GM18526 (cell line): ENCODE measurements around the gene SUPT4H1.

ENCODE experiments used
- POLR2A ChIP-seq: IDR thresholded peaks from 3 replicates; pipeline ENCODE4 v1.6.1; 2011; ENCODE audit not compliant: insufficient read length; ENCODE audit errors: extremely low read depth

Gene SUPT4H1

GRCh38 chr17:58330538-58330996 lies 21.4 kb downstream of the SUPT4H1 start:
- TF ChIP-seq POLR2A = no peak

DNA sequence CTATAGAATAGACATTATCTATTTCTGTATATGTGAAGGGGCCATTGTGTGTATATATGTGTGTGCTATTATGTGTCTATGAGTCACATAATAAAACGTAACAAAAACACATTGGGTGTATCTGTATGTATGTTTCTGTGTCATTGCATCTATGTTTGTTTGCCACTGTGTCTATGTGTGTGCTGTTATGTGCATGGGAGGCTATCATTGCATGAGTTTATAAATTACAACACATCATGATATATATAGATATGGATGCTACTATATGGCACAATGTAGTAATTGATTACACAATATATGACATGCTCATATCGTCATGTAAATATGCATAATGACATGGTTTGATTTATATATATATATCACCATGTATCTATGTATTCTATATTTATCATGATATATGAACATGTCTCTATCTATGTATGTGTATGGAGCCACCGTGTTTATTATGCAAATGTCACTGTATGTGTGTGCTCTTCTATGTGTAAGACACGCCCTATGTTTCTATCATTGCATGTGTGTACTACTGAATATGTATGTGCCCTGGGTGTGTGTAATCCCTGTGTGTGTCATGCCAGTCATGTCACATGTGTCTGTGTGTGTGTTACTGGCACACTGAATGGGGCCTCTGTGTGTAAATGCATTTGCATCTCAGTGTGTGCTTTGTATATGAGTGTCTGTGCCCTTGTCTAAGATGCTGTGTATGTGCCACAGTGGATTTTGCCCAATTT lies 22.0 kb downstream of the SUPT4H1 start:
- no peak for TF ChIP-seq POLR2A

- no peak for TF ChIP-seq POLR2A
Measured at GRCh38 chr17:58329035-58329809, 22.8 kb downstream of the SUPT4H1 start.

DNA sequence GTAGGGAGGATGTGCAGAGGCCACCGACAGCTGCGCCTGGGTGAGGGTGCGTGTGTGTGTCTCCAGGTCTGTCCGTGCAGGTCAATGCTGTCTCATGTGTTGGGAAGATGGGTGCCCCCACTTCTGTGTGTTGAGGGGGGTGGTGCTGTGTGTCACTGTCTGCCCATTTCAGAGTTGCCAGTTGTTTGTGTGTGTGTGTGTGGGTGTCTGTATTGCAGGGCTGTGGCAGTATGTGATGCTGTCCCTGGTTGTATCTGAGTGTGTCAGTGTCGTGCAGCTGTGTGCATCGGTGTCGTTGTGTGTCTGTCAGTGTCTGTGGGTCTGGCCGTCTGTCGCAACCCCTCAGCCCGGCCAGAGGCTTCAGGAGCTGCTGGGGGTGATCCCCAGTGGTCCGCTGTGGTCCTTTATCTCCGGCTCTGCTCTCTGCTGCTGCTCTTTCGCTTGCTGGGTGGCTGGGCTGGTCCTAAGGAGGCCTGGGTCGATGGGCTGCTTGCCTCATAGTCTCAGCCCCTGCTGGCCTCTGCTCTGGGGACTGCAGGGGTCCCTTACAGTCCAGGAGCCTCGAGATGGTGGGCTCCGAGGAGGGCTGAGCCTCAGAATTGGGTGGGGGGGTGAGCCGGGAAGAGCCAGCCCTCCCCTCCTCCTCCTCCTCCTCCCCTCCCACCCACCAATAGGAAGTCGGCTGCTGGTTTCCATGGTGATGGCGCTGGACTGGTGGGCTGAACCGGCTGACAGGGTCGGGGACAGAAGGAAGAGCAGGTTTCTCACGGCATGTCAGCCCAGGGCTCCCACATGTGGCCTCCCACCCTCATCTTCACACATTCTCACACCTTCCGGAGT lies 23.6 kb downstream of the SUPT4H1 start, which contains the start of gene TSPOAP1:
TSS of gene TSPOAP1 (minus strand) at position 601 of the 840 bp plus-strand sequence. CDS start 875 bp downstream, outside the sequence.
- TF ChIP-seq POLR2A = no peak

GRCh38 chr17:58327363-58328194 lies 24.4 kb downstream of the SUPT4H1 start:
- no peak for TF ChIP-seq POLR2A

GRCh38 chr17:58326609-58327362 lies 25.2 kb downstream of the SUPT4H1 start:
- no peak for TF ChIP-seq POLR2A

DNA sequence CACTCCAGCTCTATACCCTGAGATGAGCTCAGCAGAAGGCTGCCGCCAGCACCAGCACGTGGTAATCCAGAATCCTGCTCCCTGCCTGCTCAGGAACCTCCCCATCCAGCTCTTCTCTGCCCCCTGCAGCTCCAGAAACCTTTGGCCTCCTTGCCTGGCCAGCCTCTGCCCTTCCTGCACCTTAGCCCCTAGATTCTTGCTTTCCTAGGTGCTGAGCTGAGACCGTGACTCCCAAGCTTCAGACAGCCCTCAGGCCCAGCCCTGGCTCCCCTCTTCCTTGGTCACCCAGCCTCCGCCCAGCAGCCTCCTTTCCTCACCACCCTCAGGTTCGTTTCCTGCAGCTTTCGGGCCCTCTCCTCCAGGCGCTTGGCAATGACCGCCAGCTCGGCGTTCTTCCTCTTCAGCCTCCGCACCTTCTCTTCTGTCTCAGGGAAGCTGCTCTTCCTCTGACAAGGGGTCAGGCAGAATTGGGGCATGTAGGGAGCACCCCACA lies 26.0 kb downstream of the SUPT4H1 start:
- TF ChIP-seq POLR2A = no peak

- no peak for TF ChIP-seq POLR2A
Measured at GRCh38 chr17:58325289-58325726, 26.7 kb downstream of the SUPT4H1 start.

GRCh38 chr17:58324409-58325288 lies 27.4 kb downstream of the SUPT4H1 start:
- no peak for TF ChIP-seq POLR2A

DNA sequence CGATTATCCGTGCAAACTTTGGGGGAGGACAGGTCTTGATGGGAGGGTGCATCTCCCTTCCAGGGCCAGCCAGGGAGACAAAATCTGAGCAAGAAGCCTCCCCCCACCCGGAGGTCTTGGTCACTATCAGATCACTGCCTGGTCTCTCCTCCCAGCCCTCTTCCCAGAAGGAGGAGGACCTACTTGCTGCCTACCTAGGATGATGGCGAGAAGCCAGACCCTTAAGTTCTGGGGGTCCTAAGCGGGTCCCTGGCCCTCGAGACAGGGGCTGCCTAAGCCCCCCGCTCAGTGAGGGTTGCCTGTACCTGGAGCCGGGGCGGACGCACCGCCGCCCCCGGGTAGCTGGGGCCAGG lies 28.0 kb downstream of the SUPT4H1 start:
- TF ChIP-seq POLR2A = no peak

DNA sequence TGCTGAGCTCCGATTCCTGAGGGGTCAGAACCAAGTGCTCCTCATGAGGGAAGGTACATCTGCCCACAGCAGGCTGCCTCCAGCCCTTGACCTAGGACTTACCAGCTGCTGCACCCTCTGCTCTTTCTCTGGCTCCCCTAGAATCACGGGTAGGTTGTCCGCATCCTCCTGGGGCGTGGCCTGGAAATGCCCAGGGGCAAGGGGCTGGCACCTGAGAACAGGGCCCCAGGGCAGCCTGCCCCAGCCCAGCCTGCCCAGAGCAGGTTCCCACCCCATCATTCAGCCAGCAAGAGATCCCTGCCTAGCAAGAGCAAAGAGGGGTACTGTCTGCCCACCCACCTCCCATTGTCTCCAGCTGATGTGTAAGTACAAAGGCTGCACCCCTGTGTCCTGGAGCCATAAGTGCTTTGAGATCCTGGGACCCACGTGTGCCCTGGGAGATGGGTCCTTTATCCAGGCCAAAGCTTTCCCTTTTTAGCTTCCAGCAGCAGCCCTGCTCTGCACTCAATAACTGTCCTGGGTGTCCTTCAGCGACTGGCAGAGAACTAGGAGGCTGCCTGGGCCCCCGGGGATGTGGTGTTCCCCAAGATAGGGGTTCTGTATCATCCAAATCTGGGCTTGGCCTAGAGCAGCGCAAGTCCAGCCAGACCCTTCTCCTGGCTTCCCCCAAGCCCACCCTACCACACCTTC lies 28.5 kb downstream of the SUPT4H1 start:
- TF ChIP-seq POLR2A = no peak

GRCh38 chr17:58322581-58323185 lies 29.3 kb downstream of the SUPT4H1 start:
- TF ChIP-seq POLR2A = no peak
